Right cardiac atrium (tissue), 5 donors: Measurements from ENCODE around the gene ATAD3C. TPM values are rescaled to one million over a fixed set of nuclear protein-coding genes. Genes with fewer than 3 reads are reported as not detected.
"Not testable (repeated sequence)": the region's sequence is repeated elsewhere in the genome, so short reads cannot be mapped to it uniquely, and the experiment has no call there.

ENCODE experiments used
- ATAC-seq, 2 donors: fragments of 200-7000 bp; cut with Tn5 transposase; one replicate each; pipeline versions ENCODE4 v1.8.0 to v1.9.1; 2020; ENCODE audit warnings: moderate library complexity in 2 of 2, mild to moderate bottlenecking in 1 of 2
- DNase-seq, 3 donors: peaks; one replicate each; pipeline ENCODE4 v3.0.0-alpha.2; 2020
- H3K27ac ChIP-seq: one replicate; pipeline ENCODE4 v1.5.1; 2013; ENCODE audit warnings: mild to moderate bottlenecking, low read length, control low read depth, moderate library complexity
- H3K27me3 ChIP-seq: one replicate; pipeline ENCODE4 v1.6.1; 2013; ENCODE audit not compliant: control insufficient read depth, insufficient read depth
- H3K4me1 ChIP-seq: one replicate; pipeline ENCODE4 v1.6.1; 2013; ENCODE audit warnings: low read length; ENCODE audit not compliant: control insufficient read depth, insufficient read depth
- H3K4me3 ChIP-seq: one replicate; pipeline ENCODE4 v1.5.1; 2013; ENCODE audit warnings: low read length, control low read depth
- H3K9me3 ChIP-seq: one replicate; pipeline ENCODE4 v1.6.1; 2013; ENCODE audit warnings: low read length; ENCODE audit not compliant: control insufficient read depth
- WGBS: extraction: QIAGEN DNeasy Blood & Tissue Kit; methylation state at CpG from one replicate; pipeline ENCODE4 v1.1.7; 2013; 5-methylcytosine and 5-hydroxymethylcytosine counted together
- intact Hi-C, 4 donors: fragments of 100-400 bp; cut with DNase I; formaldehyde crosslinking; loops; one replicate each; pipeline versions ENCODE4 v1.11.0 to v1.14.0; 2022 to 2023
- polyA plus RNA-seq: library from polyadenylated mRNA; stranded (reverse); fragments of 200-250 nt; gene quantifications from one replicate; pipeline ENCODE4 v1.2.3, GENCODE V29; 2013
- total RNA-seq, 4 donors: library from RNA; stranded (reverse); fragmentation: NEBNext Ultra II Directional; extraction: Animal tissue kit (Norgen Biotek cat#: 25700); gene quantifications; one replicate each; pipeline ENCODE4 v1.2.1, GENCODE V29; 2021
- donor health status: healthy with polysubstance abuse.
- donor health status: DM: no; HTN: yes; CAD: no.
- donor health status: DM: no; HTN: no; CAD: no.
- donor health status: DM: no; HTN: yes; CAD: no; lungs with severe emphysema.
- donor health status: DM: yes; HTN: yes; CAD: no.

The ATAD3C gene
- total and polyA plus RNA-seq, 5 donors: 0.52 to 3.4 (median 1.5) TPM

GRCh38 chr1:1481811-1482210 lies 32.3 kb downstream of the ATAD3C start:
- ATAC-seq, H3K9me3 ChIP-seq, H3K4me1 ChIP-seq, intact Hi-C loops, H3K4me3 ChIP-seq, DNase-seq, H3K27ac ChIP-seq, H3K27me3 ChIP-seq: not testable (repeated sequence)
- WGBS: 98% methylated on average over 30 of the region's 30 CpGs

GRCh38 chr1:1482856-1483255 lies 33.4 kb downstream of the ATAD3C start:
- 96% methylated on average over 14 of the region's 14 CpGs for WGBS
- peak in 1 of 3 donors; percentile 13 for DNase-seq
- no peaks in the 10 kb centered on the region for H3K9me3 ChIP-seq

GRCh38 chr1:1483714-1484113 lies 34.2 kb downstream of the ATAD3C start:
- DNase-seq: peak in 1 of 3 donors; percentile 11
- WGBS: 96% methylated on average over 16 of the region's 16 CpGs
- H3K4me3 ChIP-seq: no peak overlapping the region
- intact Hi-C loops: no loop called here
- H3K4me1 ChIP-seq: no peaks in the 10 kb centered on the region
- H3K9me3 ChIP-seq: no peaks in the 10 kb centered on the region
- H3K27me3 ChIP-seq: no peaks in the 10 kb centered on the region
- H3K27ac ChIP-seq: no peak overlapping the region
- ATAC-seq: no peak

More at GRCh38 chr1:1482856-1483255, 33.4 kb downstream of the ATAD3C start:
- H3K27me3 ChIP-seq: no peaks in the 10 kb centered on the region
- ATAC-seq: no peak
- no peaks in the 10 kb centered on the region for H3K4me1 ChIP-seq
- H3K27ac ChIP-seq: no peak overlapping the region
- intact Hi-C loops: no loop called here
- H3K4me3 ChIP-seq: no peak overlapping the region

GRCh38 chr1:1484976-1485750 lies 35.7 kb downstream of the ATAD3C start:
- peak in 1 of 3 donors; percentile 29 for DNase-seq
- ATAC-seq, H3K27ac ChIP-seq, H3K9me3 ChIP-seq, H3K27me3 ChIP-seq, H3K4me3 ChIP-seq, intact Hi-C loops, H3K4me1 ChIP-seq: not testable (repeated sequence)
- WGBS: 92% methylated on average over 42 of the region's 46 CpGs

- intact Hi-C loops, H3K4me1 ChIP-seq, H3K27me3 ChIP-seq, H3K4me3 ChIP-seq, ATAC-seq, H3K27ac ChIP-seq, H3K9me3 ChIP-seq: not testable (repeated sequence)
- peak in 1 of 3 donors; percentile 29 for DNase-seq
- 94% methylated on average over 31 of the region's 31 CpGs for WGBS
These were observed 36.3 kb downstream of the ATAD3C start for GRCh38 chr1:1485755-1486317.

GRCh38 chr1:1487701-1488100 lies 38.2 kb downstream of the ATAD3C start:
- Histone ChIP-seq H3K27me3 (no peaks in the 10 kb centered on the region), H3K27ac (no peak overlapping the region), H3K4me3 (no peak overlapping the region), H3K4me1 (no peaks in the 10 kb centered on the region), H3K9me3 (no peaks in the 10 kb centered on the region)
- DNase-seq (peak in 1 of 3 donors; percentile 31), ATAC-seq (no peak)
- 95% methylated on average over 18 of the region's 18 CpGs for WGBS
- intact Hi-C loops: no loop called here

- H3K27ac ChIP-seq: no peak overlapping the region
- no peak overlapping the region for H3K4me3 ChIP-seq
- DNase-seq: peak in 1 of 3 donors; percentile 42
- no peaks in the 10 kb centered on the region for H3K27me3 ChIP-seq
- intact Hi-C loops: no loop called here
- no peaks in the 10 kb centered on the region for H3K4me1 ChIP-seq
- WGBS: 95% methylated on average over 16 of the region's 16 CpGs
- ATAC-seq: no peak
- H3K9me3 ChIP-seq: no peaks in the 10 kb centered on the region
These were observed 39.7 kb downstream of the ATAD3C start for GRCh38 chr1:1489231-1489630.

- Histone ChIP-seq H3K9me3 (no peaks in the 10 kb centered on the region), H3K4me1 (no peaks in the 10 kb centered on the region), H3K4me3 (no peak overlapping the region), H3K27ac (no peak overlapping the region), H3K27me3 (no peaks in the 10 kb centered on the region)
- no peak for DNase-seq
- 98% methylated on average over 19 of the region's 19 CpGs for WGBS
- intact Hi-C loops: no loop called here
- ATAC-seq: no peak
These were observed 40.4 kb downstream of the ATAD3C start for GRCh38 chr1:1489861-1490260.

- H3K9me3 ChIP-seq: no peaks in the 10 kb centered on the region
- ATAC-seq (no peak), DNase-seq (peak in 1 of 3 donors; percentile 5)
- no peaks in the 10 kb centered on the region for H3K4me1 ChIP-seq
- H3K4me3 ChIP-seq: no peak overlapping the region
- no peak overlapping the region for H3K27ac ChIP-seq
- 96% methylated on average over 18 of the region's 25 CpGs for WGBS
- no peaks in the 10 kb centered on the region for H3K27me3 ChIP-seq
- intact Hi-C loops: no loop called here
These were observed 41.2 kb downstream of the ATAD3C start for GRCh38 chr1:1490633-1491230.

GRCh38 chr1:1491601-1492000 lies 42.1 kb downstream of the ATAD3C start:
- Histone ChIP-seq H3K27me3 (no peaks in the 10 kb centered on the region), H3K27ac (no peak overlapping the region), H3K4me1 (no peaks in the 10 kb centered on the region), H3K9me3 (no peaks in the 10 kb centered on the region), H3K4me3 (no peak overlapping the region)
- DNase-seq (no peak), ATAC-seq (no peak)
- intact Hi-C loops: no loop called here
- 99% methylated on average over 10 of the region's 10 CpGs for WGBS

GRCh38 chr1:1494311-1494710 lies 44.8 kb downstream of the ATAD3C start:
- WGBS: 96% methylated on average over 22 of the region's 22 CpGs
- H3K27me3 ChIP-seq, ATAC-seq, H3K27ac ChIP-seq, DNase-seq, H3K4me1 ChIP-seq, H3K4me3 ChIP-seq, intact Hi-C loops, H3K9me3 ChIP-seq: not testable (repeated sequence)
